ENCODE results near the gene CTNS.

CTNS gene

DNA sequence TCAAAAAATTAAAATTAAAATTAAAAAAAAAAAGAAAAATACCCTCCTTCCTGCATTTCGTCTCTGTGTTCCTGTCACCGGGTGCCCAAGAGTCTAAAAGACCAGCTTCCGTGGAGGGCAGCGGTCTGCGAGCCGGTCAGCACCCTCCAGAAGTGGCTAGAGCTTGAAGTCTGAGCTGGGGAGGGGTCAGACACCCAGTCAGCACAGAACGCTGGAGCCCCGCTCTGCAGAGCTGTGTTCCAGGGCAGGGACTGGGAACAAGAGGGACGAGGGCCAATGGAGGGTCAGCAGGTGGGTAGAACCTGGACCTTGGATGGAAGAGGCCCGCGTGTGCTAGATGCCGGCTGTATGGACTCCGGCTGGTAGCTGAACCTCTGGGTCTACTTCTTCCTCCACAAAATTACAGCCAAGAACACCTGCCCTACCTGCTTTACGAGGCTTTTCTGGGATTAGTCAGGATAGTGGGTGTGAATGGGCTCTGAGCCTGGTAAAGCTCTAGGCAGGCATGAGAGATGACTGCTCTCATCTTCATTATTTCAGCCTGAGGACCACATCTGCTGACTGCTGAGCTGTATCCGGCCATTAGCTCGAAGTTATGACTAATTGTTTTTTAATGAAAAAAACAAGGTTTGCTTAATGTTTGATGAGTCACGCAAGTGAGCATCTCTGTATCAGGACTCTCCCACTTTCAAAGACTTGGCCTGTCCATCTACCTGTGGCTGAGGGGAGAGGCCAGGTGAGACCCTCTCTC is 33.3 kb upstream of the CTNS start:
- H3K4me3 ChIP-seq (ENCODE audit: low read depth, low read length): no peak overlapping the region
- TF ChIP-seq, protein P1, sequence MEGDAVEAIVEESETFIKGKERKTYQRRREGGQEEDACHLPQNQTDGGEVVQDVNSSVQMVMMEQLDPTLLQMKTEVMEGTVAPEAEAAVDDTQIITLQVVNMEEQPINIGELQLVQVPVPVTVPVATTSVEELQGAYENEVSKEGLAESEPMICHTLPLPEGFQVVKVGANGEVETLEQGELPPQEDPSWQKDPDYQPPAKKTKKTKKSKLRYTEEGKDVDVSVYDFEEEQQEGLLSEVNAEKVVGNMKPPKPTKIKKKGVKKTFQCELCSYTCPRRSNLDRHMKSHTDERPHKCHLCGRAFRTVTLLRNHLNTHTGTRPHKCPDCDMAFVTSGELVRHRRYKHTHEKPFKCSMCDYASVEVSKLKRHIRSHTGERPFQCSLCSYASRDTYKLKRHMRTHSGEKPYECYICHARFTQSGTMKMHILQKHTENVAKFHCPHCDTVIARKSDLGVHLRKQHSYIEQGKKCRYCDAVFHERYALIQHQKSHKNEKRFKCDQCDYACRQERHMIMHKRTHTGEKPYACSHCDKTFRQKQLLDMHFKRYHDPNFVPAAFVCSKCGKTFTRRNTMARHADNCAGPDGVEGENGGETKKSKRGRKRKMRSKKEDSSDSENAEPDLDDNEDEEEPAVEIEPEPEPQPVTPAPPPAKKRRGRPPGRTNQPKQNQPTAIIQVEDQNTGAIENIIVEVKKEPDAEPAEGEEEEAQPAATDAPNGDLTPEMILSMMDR (IDR thresholded peaks at IDR 0.05; ENCODE audit: low read depth, low read length): no peak

DNA sequence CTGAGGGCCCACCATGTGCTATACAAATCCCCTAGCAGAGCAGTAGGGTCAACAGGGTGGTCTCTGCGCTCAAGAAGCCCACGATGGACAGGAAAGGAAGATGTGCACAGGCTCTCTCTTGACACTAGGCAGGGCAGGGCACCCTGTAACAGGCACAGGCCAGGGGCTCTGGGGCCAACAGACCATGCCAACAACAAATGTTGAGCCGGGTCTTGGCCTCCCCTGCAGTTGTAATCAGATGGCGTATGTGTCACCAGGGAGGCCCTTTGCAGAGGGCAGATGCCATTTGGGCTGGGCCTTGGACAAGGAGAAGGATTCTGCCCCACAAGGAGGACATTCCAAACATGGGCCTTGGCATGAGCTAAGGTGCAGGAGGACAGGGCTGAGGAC is 32.7 kb upstream of the CTNS start:
- no peak overlapping the region for H3K4me3 ChIP-seq (ENCODE audit: low read depth, low read length)
- TF ChIP-seq, protein P1 (IDR thresholded peaks at IDR 0.05; ENCODE audit: low read depth, low read length): no peak

GRCh38 chr17:3609689-3610088 is 26.9 kb upstream of the CTNS start:
- no peak overlapping the region for H3K4me3 ChIP-seq (ENCODE audit: low read depth, low read length)

DNA sequence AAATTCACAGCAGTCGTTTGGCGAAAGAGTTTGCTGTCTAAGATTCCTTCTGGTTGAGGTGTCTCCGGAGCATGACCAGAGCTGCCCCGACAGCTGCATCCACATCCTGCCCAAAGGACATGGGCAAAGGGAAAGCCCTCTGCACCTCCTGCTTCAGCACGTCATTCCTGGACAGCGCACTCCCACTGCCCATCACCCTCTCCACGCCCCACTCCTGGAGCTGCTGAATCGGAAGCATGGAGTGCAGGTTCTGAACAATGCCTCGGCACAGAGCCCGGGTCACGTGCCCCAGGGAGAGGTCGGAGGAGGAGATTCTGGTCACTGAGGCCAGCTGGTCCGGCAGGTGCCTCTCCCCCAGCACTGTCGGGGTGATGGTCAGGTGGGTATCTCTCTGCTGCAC is 26.0 kb upstream of the CTNS start:
- H3K4me3 ChIP-seq (ENCODE audit: low read depth, low read length): no peak overlapping the region
- TF ChIP-seq, protein P1 (IDR thresholded peaks at IDR 0.05; ENCODE audit: low read depth, low read length): no peak

More at GRCh38 chr17:3609689-3610088, 26.9 kb upstream of the CTNS start:
- TF ChIP-seq, protein P1 (IDR thresholded peaks at IDR 0.05; ENCODE audit: low read depth, low read length): no peak

- TF ChIP-seq, protein P1 (IDR thresholded peaks at IDR 0.05; ENCODE audit: low read depth, low read length): no peak
- H3K4me3 ChIP-seq (ENCODE audit: low read depth, low read length): no peak overlapping the region
Observed at GRCh38 chr17:3613124-3613523, 23.4 kb upstream of the CTNS start.

- TF ChIP-seq, protein P1 (IDR thresholded peaks at IDR 0.05; ENCODE audit: low read depth, low read length): no peak
- H3K4me3 ChIP-seq (ENCODE audit: low read depth, low read length): no peak overlapping the region
Observed at GRCh38 chr17:3615160-3615870, 21.2 kb upstream of the CTNS start.

DNA sequence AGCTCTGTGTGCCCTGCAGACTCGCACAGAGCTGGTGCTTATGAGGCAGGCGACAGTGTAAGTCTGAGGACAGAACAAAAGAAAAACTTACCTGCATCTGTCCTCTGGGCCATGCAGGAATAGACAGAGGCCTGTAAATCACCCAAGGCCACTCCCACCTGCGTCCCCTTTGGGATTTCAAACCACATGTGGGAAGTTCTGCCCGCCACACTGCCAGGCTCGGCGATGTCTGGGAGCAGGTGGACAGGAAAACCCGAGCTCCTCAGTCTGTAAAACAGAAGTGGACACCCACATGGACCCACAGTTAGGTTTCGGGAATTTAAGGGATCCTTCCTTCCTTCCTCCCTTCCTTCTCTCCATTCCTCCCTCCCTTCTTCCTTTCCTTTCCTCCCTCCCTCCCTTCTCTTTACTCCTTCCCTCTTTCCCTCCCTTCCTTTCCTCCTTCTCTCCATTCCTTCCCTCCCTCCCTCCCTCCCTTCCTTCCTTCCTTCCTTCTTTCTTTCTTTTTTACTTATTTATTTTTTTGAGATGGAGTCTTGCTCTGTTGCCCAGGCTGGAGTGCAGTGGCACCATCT is 15.3 kb upstream of the CTNS start:
- TF ChIP-seq, protein P1 (IDR thresholded peaks at IDR 0.05; ENCODE audit: low read depth, low read length): no peak

More for the DNA sequence above, 15.3 kb upstream of the CTNS start:
- no peak overlapping the region for H3K4me3 ChIP-seq (ENCODE audit: low read depth, low read length)

All from WI38 (cell line).